ENCODE results near the gene HOMER1. TPM values are rescaled to one million over a fixed set of nuclear protein-coding genes. Genes with fewer than 3 reads are reported as not detected.

Gene HOMER1
- total RNA-seq, 1 donor: 14.1 TPM

DNA sequence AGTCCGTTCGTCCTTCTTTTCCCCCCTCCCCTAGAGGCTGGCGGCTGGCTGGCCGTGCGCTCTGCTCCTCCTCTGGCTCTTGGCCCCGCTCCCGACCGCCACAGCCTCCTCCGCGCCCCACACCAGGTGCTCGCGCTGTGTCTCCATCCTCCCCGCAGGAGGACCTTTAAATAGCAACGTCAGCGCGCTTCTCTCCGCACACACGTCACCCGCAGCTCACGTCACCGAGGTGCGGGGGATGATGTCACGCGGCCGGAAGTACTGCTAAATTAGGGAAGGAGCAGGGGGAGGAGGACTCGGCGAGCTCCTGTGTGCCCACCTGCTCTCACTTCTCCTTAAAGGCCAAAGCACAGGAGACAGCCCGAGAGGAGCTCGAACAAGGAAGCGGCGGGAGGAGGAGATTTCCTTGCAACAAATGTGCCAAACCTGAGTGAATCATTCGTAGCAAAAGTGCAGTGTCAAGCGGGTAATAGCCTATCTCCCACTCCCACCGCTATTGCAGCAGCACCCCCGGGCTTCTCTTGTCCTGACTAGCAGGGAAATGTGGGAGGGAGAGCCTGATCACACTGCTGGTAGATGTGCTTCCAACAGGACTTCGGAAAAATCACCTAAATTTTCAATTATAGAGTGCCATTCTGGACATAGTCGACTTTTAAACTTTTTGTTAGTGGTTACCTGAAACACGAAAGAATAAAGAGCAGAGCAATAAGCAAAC, 614 bp upstream of the HOMER1 start:
- Histone ChIP-seq H3K79me2 (ENCODE audit: insufficient read depth, low read length) (peaks cover 28% of the 10 kb centered on the region), H3K27ac (ENCODE audit: low read depth, low read length) (peak overlapping the region; percentile 90), H2AFZ (ENCODE audit: low read length) (peak overlapping the region; percentile 96), H3K9me3 (ENCODE audit: low read depth, low read length) (no peaks in the 10 kb centered on the region), H3K27me3 (ENCODE audit: insufficient read depth, low read length) (no peaks in the 10 kb centered on the region), H3K4me3 (ENCODE audit: insufficient read depth, low read length) (peak overlapping the region; percentile 72), H3K4me2 (ENCODE audit: insufficient read depth, low read length) (peak overlapping the region; percentile 80), H3K4me1 (ENCODE audit: insufficient read depth, low read length) (peaks cover 13% of the 10 kb centered on the region), H3K36me3 (ENCODE audit: insufficient read depth, low read length) (no peaks in the 10 kb centered on the region), H4K20me1 (ENCODE audit: insufficient read depth, low read length) (peaks cover 6% of the 10 kb centered on the region)
- DNase-seq (ENCODE audit: insufficient read length, low spot score, missing footprints): peak; percentile 93
- TF ChIP-seq, protein P1, sequence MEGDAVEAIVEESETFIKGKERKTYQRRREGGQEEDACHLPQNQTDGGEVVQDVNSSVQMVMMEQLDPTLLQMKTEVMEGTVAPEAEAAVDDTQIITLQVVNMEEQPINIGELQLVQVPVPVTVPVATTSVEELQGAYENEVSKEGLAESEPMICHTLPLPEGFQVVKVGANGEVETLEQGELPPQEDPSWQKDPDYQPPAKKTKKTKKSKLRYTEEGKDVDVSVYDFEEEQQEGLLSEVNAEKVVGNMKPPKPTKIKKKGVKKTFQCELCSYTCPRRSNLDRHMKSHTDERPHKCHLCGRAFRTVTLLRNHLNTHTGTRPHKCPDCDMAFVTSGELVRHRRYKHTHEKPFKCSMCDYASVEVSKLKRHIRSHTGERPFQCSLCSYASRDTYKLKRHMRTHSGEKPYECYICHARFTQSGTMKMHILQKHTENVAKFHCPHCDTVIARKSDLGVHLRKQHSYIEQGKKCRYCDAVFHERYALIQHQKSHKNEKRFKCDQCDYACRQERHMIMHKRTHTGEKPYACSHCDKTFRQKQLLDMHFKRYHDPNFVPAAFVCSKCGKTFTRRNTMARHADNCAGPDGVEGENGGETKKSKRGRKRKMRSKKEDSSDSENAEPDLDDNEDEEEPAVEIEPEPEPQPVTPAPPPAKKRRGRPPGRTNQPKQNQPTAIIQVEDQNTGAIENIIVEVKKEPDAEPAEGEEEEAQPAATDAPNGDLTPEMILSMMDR (IDR thresholded peaks at IDR 0.05; ENCODE audit: extremely low read depth, low read depth, low read length): no peak

DNA sequence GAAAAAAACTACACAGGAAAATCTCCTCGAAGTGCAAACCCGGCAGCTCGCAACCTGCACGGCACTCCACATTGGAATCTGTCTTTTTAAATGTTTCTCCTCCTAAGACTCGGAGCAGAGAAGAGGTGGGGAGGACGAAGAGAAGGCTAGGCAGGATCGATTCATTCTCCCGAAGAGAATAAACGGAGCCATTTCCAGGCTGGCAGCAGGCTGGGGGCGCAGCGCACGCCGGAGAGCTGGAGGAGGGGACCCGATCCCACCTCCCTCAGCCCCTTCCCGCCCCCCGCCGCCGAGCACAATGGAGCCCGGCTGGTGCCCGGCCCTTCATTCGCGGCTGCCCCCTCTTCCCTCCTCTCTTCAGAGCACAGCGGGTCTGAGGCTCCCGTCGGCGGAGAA, 628 bp downstream of the HOMER1 start:
- TF ChIP-seq, protein P1 (IDR thresholded peaks at IDR 0.05; ENCODE audit: extremely low read depth, low read depth, low read length): no peak
- H3K27me3 ChIP-seq (ENCODE audit: insufficient read depth, low read length): no peaks in the 10 kb centered on the region
- no peaks in the 10 kb centered on the region for H3K36me3 ChIP-seq (ENCODE audit: insufficient read depth, low read length)
- no peak for DNase-seq (ENCODE audit: insufficient read length, low spot score, missing footprints)
- peak overlapping the region; percentile 90 for H3K27ac ChIP-seq (ENCODE audit: low read depth, low read length)
- no peaks in the 10 kb centered on the region for H3K9me3 ChIP-seq (ENCODE audit: low read depth, low read length)
- H2AFZ ChIP-seq (ENCODE audit: low read length): peak overlapping the region; percentile 96
- peaks cover 37% of the 10 kb centered on the region for H3K79me2 ChIP-seq (ENCODE audit: insufficient read depth, low read length)
- peak overlapping the region; percentile 72 for H3K4me3 ChIP-seq (ENCODE audit: insufficient read depth, low read length)
- peaks cover 18% of the 10 kb centered on the region for H3K4me1 ChIP-seq (ENCODE audit: insufficient read depth, low read length)
- H3K4me2 ChIP-seq (ENCODE audit: insufficient read depth, low read length): peak overlapping the region; percentile 80
- H4K20me1 ChIP-seq (ENCODE audit: insufficient read depth, low read length): peaks cover 15% of the 10 kb centered on the region

DNA sequence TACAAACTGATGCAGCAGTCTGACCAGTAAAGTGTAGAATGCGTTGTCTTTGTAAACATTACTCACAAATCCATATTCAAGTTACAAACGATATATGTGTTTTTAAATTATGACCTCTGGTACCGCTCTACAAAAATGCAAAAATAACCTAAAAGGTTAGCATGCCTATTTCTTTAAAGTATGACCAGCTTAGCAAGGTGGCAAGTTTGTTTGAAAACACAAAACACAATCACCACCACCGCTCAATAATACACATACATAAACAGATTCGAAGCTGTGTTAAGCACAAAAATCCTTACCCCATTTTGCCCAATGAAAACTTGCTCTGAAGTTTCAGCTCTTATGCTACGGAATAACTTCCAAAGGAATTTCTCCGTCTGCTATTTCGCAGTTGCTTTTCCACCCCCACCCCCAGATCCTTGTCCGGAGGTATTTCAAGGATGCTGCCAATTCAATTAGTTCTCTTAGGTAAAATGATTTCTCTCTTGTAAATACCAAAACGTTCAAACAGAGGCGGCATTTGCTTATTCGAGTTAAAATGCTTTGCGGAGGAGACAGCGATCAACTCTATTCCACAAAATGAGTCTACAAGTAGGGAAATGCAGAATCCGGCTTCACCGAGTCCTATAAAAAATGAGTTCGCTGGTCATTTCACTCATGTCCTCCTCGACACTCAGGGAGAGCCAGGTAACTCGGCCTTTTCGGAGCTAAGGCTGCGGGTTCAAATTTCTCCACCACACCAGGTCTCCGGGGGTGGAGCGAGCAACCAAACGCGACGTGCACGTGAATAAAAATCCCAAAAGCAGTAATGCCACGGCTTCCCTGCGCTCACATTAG, 1.2 kb downstream of the HOMER1 start:
- Histone ChIP-seq H4K20me1 (ENCODE audit: insufficient read depth, low read length) (peaks cover 17% of the 10 kb centered on the region), H2AFZ (ENCODE audit: low read length) (peak overlapping the region; percentile 31), H3K36me3 (ENCODE audit: insufficient read depth, low read length) (no peaks in the 10 kb centered on the region), H3K4me2 (ENCODE audit: insufficient read depth, low read length) (peak overlapping the region; percentile 80), H3K4me3 (ENCODE audit: insufficient read depth, low read length) (peak overlapping the region; percentile 72), H3K27me3 (ENCODE audit: insufficient read depth, low read length) (no peaks in the 10 kb centered on the region), H3K27ac (ENCODE audit: low read depth, low read length) (peak overlapping the region; percentile 90), H3K4me1 (ENCODE audit: insufficient read depth, low read length) (peaks cover 18% of the 10 kb centered on the region), H3K79me2 (ENCODE audit: insufficient read depth, low read length) (peaks cover 43% of the 10 kb centered on the region), H3K9me3 (ENCODE audit: low read depth, low read length) (no peaks in the 10 kb centered on the region)
- no peak for DNase-seq (ENCODE audit: insufficient read length, low spot score, missing footprints)
- TF ChIP-seq, protein P1 (IDR thresholded peaks at IDR 0.05; ENCODE audit: extremely low read depth, low read depth, low read length): no peak

DNA sequence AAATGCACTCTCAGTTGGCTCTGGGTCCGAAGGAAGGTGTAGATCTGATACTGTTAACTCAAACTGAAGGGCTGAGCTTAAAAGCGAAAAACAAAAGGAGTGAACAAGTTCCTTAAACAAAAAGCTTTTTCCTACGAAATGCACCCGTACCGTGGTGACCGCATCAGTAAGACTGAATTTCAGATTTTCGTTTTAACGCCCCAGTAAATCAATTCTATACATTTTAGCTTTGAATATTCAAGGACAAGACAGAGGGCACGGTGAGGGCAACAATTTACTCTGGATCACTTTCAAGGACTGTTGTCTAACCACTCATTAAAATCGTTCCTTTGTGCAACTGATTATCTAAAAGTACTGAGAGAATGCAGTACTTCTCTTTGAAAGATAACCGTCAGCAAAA, 1.9 kb downstream of the HOMER1 start:
- H3K79me2 ChIP-seq (ENCODE audit: insufficient read depth, low read length): peaks cover 45% of the 10 kb centered on the region
- peak overlapping the region; percentile 60 for H2AFZ ChIP-seq (ENCODE audit: low read length)
- no peak overlapping the region for H3K27ac ChIP-seq (ENCODE audit: low read depth, low read length)

More for the DNA sequence above, 1.9 kb downstream of the HOMER1 start:
- Histone ChIP-seq H3K4me2 (ENCODE audit: insufficient read depth, low read length) (peak overlapping the region; percentile 80), H3K9me3 (ENCODE audit: low read depth, low read length) (no peaks in the 10 kb centered on the region), H3K4me3 (ENCODE audit: insufficient read depth, low read length) (peak overlapping the region; percentile 72), H3K36me3 (ENCODE audit: insufficient read depth, low read length) (no peaks in the 10 kb centered on the region), H4K20me1 (ENCODE audit: insufficient read depth, low read length) (peaks cover 17% of the 10 kb centered on the region), H3K4me1 (ENCODE audit: insufficient read depth, low read length) (peaks cover 18% of the 10 kb centered on the region), H3K27me3 (ENCODE audit: insufficient read depth, low read length) (no peaks in the 10 kb centered on the region)
- TF ChIP-seq, protein P1 (IDR thresholded peaks at IDR 0.05; ENCODE audit: extremely low read depth, low read depth, low read length): no peak
- DNase-seq (ENCODE audit: insufficient read length, low spot score, missing footprints): no peak

All from osteoblast (primary cell).